Tibial artery (tissue), 4 donors: ENCODE results near the gene GCHFR.

ENCODE experiments used
- DNase-seq, 2 donors: peaks; one replicate each; pipeline ENCODE4 v3.0.0-alpha.2; 2019
- H3K27ac ChIP-seq, 2 donors: fragments of 200-600 bp; sonication (generic) in 1 of 2; 1 replicate in 1 of 2; 2 replicates in 1 of 2; pipeline ENCODE4 v1.5.1; 2018 to 2019; ENCODE audit warnings: mild to moderate bottlenecking in 1 of 2
- H3K27me3 ChIP-seq, 2 donors: fragments of 200-600 bp; sonication (generic) in 1 of 2; one replicate each; pipeline versions ENCODE4 v1.5.1 to v1.6.0; 2016 to 2019
- H3K36me3 ChIP-seq, 3 donors: fragments of 200-600 bp; sonication (generic) in 2 of 3; one replicate each; pipeline ENCODE4 v1.5.1; 2016 to 2019; ENCODE audit warnings: mild to moderate bottlenecking in 2 of 3
- H3K4me1 ChIP-seq, 4 donors: fragments of 200-600 bp; sonication (generic) in 2 of 4; 1 replicate in 3 of 4; 2 replicates in 1 of 4; pipeline ENCODE4 v1.5.1; 2016 to 2019
- H3K4me3 ChIP-seq, 2 donors: fragments of 200-600 bp; sonication (generic) in 1 of 2; 1 replicate in 1 of 2; 2 replicates in 1 of 2; pipeline ENCODE4 v1.5.1; 2018 to 2019; ENCODE audit warnings: mild to moderate bottlenecking in 2 of 2
- H3K9me3 ChIP-seq, 3 donors: fragments of 200-600 bp; sonication (generic) in 1 of 3; one replicate each; pipeline ENCODE4 v1.5.1; 2016 to 2019
- CTCF ChIP-seq, 2 experiments: fragments of 200-600 bp in 1 of 2; fragments of 450-650 bp in 1 of 2; IDR thresholded peaks; one replicate each; pipeline ENCODE4 v1.5.1; 2017 to 2019; ENCODE audit warnings: antibody characterized with exemption in 2 of 2, mild to moderate bottlenecking in 1 of 2, moderate library complexity in 1 of 2
- intact Hi-C: fragments of 100-400 bp; cut with DNase I; formaldehyde crosslinking; loops from one replicate; pipeline ENCODE4 v1.15.0; 2023; ENCODE audit warnings: low total_unique reads

The GCHFR gene

DNA sequence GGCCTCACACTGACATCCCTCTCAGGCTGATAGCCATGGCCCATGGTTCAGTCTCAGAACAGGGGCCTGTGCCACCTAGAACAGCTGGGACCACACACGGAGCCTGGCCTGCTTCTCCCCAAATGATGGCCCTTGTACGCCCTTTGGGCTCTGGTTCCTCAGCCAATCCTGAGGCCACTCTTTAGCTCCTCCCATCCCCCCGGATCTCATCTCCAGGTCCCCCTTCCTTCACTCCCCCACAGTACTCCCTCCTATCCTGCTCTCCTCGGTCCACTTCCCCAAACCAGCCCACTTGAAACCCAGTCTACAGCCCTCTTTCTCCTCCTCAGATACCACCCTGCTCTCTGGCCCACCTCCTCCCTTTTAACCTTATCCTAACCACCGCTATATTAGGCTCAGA, 25.3 kb downstream of the GCHFR start:
- H3K4me1 ChIP-seq = peaks cover 0 to 34% (median 9%) of the 10 kb centered on the region in 4 donors
- no peaks in the 10 kb centered on the region for H3K9me3 ChIP-seq
- no peak overlapping the region for H3K27ac ChIP-seq
- H3K36me3 ChIP-seq = peaks cover 0 to 16% (median 11%) of the 10 kb centered on the region in 3 donors
- no peak for TF ChIP-seq CTCF (IDR thresholded peaks at IDR 0.05)
- no peak overlapping the region for H3K4me3 ChIP-seq
- intact Hi-C loops = loop anchor here (10.0 kb wide), 1 partner anchor 1346 kb away; no protein-coding TSS in a partner anchor
- no peaks in the 10 kb centered on the region for H3K27me3 ChIP-seq
- DNase-seq = no peak

GRCh38 chr15:40789999-40790398, 26.1 kb downstream of the GCHFR start:
- Histone ChIP-seq H3K9me3 (no peaks in the 10 kb centered on the region), H3K27ac (no peak overlapping the region), H3K4me3 (no peak overlapping the region), H3K4me1 (peaks cover 0 to 34% (median 9%) of the 10 kb centered on the region in 4 donors), H3K27me3 (no peaks in the 10 kb centered on the region), H3K36me3 (peaks cover 0 to 16% (median 11%) of the 10 kb centered on the region in 3 donors)
- no peak for DNase-seq
- TF ChIP-seq CTCF (IDR thresholded peaks at IDR 0.05) = no peak
- intact Hi-C loops = loop anchor here (10.0 kb wide), 1 partner anchor 1345 kb away; no protein-coding TSS in a partner anchor

DNA sequence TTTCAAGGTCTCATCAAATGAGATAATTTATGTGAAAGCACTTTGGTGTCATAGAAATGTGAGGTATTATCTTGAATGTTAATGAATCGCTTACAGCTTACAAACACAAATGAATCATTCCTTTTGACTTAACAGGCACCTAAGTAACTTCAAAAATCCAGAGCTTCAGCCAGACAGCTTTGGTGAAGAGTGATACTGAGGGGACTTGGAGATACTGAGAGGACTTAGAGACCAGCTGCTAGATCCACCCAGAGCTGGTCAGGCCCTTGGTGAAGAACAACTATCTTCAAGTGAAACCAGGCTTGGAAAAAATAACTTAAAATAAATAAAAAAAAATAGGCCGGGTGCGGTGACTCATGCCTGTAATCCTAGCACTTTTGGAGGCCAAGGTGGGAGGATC, 26.9 kb downstream of the GCHFR start:
- Histone ChIP-seq H3K27ac (no peak overlapping the region), H3K36me3 (peaks cover 0 to 16% (median 11%) of the 10 kb centered on the region in 3 donors), H3K4me3 (no peak overlapping the region), H3K9me3 (no peaks in the 10 kb centered on the region), H3K27me3 (no peaks in the 10 kb centered on the region), H3K4me1 (peaks cover 0 to 28% (median 9%) of the 10 kb centered on the region in 4 donors)
- intact Hi-C loops = no loop called here
- no peak for DNase-seq
- TF ChIP-seq CTCF (IDR thresholded peaks at IDR 0.05) = no peak

DNA sequence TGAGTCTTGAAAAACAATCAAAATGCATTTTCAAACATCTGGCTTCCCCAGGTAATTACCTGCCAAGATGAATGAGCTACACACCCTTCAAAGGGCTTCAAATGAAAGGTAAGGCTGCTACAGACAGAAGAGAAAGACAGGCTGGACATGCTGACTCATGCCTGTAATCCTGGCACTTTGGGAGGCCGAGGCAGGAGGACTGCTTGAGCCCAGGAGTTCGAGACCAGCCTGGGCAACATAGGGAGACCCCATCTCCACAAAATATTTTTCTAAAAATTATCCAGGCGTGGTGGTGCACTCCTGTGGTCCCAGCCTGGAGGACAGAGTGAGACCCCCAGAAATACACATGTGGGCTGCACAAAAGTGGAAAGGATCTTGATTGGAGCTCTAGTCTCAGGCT, 28.5 kb downstream of the GCHFR start:
- H3K27me3 ChIP-seq = no peaks in the 10 kb centered on the region
- H3K27ac ChIP-seq = no peak overlapping the region
- H3K4me3 ChIP-seq = no peak overlapping the region
- H3K9me3 ChIP-seq = no peaks in the 10 kb centered on the region
- peaks cover 0 to 16% (median 4%) of the 10 kb centered on the region in 4 donors for H3K4me1 ChIP-seq
- peaks cover 0 to 16% (median 11%) of the 10 kb centered on the region in 3 donors for H3K36me3 ChIP-seq
- intact Hi-C loops = no loop called here
- DNase-seq = no peak
- TF ChIP-seq CTCF (IDR thresholded peaks at IDR 0.05) = no peak

GRCh38 chr15:40793216-40793989, 29.5 kb downstream of the GCHFR start:
- H3K4me3 ChIP-seq = no peak overlapping the region
- H3K36me3 ChIP-seq = peaks cover 1 to 17% (median 11%) of the 10 kb centered on the region in 3 donors
- no peak for TF ChIP-seq CTCF (IDR thresholded peaks at IDR 0.05)
- H3K9me3 ChIP-seq = no peaks in the 10 kb centered on the region
- DNase-seq = no peak
- no peaks in the 10 kb centered on the region for H3K27me3 ChIP-seq
- H3K4me1 ChIP-seq = peaks cover 0 to 9% (median 0%) of the 10 kb centered on the region in 4 donors
- H3K27ac ChIP-seq = no peak overlapping the region
- intact Hi-C loops = no loop called here
